ENCODE measurements around the gene FGF2.

The FGF2 gene

DNA sequence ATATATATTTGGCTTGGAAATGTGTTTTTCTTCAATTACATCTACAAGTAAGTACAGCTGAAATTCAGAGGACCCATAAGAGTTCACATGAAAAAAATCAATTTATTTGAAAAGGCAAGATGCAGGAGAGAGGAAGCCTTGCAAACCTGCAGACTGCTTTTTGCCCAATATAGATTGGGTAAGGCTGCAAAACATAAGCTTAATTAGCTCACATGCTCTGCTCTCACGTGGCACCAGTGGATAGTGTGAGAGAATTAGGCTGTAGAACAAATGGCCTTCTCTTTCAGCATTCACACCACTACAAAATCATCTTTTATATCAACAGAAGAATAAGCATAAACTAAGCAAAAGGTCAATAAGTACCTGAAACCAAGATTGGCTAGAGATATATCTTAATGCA is 69.6 kb downstream of the FGF2 start:
- DNase-seq = no peak

DNA sequence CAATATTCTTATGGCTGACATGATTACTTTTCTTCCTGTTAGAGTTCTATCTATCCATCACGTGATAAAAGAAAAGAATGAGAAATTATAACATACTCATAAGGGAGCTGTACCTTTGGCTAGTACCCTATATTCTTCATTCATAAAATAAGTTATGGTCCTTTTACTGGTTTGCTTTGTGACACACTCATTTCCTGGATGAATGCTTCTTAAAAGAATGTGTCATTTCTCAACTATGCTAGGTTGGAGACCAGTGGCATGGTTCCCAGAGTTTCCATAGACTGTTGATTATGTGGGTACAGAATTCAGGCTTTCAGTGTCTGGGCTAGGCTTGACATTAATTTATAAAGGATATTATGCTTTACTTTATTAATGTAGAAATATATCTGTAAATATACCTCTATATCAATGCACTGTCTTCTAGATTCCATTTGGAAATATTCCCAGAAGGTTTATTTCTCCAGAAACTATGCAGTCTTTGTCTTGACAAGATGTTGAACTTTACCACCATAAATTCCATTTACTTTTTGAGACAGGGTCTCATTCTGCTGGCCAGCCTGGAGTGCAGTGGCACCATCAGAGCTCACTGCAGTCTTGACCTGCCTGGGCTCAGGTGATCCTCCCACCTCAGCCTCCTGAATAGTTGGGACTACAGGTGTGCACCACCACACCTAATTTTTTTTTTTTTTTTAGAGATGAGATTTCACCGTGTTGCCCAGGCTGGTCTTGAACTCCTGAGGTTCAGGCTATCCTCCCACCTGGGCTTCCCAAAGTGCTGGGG is 71.9 kb downstream of the FGF2 start:
- DNase-seq = no peak

DNA sequence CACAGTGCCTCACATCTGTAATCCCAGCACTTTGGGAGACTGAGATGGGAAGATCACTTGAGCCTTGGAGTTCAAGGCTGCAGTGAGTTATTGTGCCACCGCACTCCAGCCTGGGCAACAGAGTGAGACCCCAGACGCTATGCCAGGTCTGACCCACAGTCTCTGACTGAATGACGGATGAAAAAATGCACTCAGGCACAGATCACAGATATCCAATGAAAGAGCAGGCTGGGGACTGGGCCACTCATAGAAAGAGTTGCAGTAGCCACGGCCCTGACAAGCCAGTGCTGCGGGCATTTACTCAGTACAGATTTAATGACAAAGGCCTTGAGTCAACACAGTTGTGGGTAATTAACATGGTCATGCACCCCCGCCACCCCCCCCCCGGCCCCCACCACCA is 73.1 kb downstream of the FGF2 start:
- DNase-seq = no peak

DNA sequence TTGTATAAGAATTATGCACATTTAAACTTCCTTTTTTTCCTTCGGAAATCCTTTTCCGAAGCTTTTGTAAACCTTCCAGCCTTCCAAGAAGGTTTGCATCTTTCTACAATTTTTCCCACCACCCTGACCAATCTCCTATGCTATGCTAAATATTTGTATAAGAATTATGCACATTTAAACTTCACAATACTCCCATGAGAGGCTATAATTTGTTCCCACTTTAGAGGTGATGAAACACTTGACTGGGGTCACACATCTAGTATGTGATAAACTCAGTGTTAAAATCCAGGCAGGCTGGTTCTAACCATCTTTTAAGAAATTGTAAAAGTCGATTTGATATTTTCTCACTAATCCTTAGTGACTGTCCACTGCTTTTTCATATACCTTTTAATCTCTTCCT is 73.7 kb downstream of the FGF2 start:
- DNase-seq = no peak

DNA sequence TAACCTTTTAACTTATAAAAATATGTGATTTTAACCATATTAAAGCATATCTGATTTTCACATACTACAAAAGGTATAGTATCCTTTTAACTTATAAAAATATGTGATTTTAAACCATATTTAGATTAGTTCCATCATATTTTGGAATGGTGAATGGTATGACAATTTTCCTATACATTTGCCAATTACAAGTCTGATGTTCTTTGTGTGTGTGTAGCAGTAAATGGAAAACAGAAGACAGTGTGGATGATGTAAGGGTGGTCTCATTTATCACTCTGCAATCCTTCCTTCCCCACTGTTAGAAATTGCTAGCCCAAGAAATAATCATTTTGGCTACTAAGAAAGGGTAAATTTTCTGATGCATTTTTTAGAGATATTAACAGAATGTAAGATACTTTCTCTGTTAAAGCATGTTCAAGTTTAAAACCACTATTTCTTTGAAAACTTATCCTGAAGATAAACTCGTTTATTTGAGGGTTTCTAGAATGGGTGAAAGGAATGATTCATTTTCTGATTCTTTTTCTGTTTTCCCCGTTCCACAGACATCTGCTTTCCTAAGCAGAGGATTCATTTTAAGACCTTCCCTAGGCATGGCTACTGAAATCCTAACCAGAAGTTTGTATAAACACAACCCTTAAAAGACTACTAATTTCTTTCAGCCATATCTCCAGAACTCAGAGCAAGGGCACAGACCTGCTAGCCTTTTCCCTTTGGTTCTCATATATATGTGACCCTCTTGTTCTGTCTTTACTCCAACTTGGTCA is 74.8 kb downstream of the FGF2 start:
- no peak for DNase-seq

DNA sequence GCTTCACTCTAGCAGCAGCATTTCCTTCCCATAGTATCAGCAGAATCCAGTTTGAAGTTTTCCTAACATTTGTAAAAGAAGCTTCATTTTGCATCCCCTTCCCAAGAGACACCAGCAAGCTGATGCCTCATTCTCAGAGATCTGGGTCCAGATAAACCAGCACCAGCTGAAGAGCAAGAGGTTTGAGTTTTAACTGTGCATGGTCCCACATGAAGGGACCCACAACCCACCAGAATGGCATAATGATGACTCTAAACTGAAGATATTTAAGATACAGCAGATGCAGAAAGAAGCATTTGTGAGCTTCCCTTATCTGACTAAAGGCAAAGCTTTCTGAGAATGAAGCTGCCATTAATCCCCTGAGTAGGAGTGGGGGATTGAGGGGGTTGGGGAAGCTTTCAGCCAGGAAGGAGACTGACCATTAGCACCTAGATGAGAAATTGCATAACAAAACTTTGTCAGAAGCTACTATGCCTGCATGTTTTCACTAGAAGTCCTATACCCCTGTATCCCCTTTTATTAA is 77.2 kb downstream of the FGF2 start:
- DNase-seq = no peak

DNA sequence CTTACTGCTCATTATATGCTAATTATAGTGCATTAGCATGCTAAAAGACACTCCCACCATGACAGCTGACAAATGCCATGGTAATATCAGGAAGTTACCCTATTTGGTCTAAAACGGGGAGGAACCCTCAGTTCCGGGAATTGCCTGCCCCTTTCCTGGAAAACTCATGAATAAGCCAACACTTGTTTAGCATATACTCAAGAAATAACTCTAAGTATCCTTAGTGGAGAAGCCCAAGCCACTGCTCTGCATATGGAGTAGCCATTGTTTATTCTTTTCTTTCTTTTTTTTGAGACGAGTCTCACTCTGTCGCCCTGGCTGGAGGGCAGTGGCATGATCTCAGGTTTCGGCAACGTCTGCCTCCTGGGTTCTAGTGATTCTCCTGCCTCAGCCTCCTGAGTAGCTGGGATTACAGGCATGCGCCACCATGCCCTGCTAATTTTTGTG is 80.3 kb downstream of the FGF2 start:
- no peak for DNase-seq

DNA sequence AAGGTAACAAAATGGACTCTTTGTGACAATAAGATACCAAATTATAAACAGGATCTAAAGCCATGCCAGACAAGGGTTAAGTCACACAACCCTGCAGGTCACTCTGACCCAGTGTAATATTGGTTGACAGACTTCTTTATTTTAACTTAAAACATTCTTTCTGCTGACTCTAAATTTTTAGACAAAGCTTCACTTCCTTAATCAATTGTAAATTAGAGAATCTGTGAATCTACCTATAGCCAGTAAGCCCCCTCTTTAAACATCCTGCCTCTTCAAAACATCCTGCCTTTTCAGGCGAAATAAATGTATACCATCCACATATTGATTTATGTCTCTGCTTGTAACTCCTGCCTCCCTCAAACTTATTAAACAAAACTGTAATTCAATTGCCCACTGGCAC is 81.6 kb downstream of the FGF2 start:
- no peak for DNase-seq

DNA sequence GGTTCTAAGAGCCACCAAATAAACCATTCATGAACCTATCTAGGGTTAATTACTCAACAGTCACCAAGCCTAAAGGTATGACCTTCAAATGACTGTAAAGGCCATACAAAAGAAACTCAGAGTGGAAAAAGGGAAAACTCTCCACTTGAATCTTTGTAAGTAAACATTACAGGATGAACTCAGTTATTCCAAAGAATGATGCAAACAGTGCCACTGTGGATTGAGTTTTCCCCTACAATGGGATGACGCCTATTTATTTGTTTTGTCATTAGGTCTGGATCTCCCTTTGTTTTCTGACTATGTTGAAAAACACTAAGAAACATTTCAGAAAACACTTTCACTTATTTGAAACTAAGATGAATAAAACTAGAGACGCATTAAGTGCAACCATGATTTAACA is 83.1 kb downstream of the FGF2 start:
- DNase-seq = no peak

DNA sequence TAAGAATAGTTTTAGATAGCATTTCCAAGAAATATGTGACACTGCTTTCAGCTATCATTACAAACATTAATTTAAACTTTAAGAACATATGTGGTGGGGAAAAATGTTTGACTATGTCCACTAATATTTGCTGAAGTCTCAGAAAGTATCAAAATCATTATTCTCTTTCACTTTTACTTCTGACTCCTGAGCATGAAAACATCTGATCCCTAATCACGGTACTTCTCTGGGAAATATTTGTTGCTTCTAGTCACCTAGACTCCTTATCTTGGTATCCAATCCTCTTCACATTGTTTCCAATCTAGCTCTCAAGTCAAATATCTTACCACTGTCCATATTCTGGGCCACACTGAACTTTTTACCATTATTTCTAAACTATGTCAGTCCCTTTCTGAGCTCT is 85.0 kb downstream of the FGF2 start:
- no peak for DNase-seq

DNA sequence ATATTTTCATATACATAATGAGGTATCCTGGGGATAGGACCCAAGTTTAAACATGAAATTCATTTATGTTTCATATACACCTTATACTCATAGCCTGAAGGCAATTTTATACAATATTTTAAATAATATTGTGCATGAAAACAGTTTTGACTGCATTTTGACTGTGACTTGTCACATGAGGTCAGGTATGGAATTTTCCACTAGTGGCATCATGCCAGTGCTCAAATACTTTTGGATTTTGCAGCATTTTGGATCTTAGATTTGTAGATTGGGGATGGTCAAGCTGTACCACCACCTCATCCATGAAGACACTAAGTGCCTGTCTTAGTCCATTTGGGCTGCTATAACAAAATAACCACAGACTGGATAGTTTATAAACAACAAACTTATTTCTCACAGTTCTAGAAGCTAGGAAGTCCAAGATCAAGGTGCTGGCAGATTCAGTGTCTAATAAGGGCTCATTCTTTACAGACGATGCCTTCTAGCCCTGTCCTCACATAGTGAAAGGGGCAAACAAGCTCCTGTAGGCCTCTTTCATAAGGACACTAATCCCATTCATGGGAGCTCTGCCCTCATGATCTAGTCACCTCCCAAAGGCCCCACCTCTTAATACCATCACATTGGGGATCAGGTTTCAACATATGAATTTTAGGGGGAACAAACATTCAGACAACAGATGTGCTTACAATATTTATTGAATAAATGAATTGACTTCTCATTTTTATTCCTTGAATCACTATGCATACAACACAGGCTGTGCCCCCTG is 86.4 kb downstream of the FGF2 start:
- DNase-seq = no peak

DNA sequence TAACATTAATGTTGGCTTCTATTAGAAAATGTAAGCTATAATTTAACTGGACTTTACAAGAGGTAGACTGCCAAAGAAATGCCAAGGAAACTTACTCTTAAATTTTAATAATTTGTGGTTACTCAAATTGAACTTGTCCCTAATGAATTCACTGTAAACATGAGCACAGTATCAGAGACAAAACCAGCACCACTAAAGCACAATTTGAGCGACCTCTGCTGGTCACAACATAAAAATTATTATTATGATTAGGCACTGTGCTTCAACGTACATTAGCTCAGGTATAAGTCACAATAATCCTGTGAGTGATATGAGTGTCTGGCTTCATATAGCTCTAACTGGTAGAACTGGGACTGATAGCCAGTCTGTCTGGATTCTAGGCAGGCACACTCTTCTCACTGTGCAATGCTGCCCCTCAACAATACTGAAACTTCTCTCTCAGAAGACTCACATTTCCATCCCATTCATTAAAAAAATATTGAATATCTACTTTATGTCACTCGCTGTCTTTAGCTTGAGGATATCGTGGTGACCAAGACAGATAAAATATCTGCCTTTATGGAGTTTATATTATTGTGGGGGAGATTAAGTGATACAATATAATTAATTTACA is 87.8 kb downstream of the FGF2 start:
- no peak for DNase-seq

DNA sequence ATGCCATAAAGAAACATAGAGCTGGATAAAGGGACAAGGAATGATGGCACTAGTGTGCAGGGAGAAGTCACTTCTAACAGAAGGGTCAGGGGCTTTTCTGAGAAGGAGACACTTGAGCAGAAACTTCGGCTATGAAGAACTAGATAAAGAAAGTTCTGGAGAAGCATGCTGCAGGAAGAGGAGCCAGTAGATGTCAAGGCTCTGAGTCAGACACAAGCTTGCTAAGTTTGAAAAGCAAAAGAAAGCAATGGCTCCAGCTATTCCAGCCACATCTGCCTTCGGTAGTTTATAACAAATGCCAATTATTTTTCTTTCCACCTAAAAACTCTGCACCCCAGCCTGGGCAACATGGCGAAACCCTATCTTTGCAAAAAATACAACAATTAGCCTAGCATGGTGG is 88.3 kb downstream of the FGF2 start:
- DNase-seq = no peak

DNA sequence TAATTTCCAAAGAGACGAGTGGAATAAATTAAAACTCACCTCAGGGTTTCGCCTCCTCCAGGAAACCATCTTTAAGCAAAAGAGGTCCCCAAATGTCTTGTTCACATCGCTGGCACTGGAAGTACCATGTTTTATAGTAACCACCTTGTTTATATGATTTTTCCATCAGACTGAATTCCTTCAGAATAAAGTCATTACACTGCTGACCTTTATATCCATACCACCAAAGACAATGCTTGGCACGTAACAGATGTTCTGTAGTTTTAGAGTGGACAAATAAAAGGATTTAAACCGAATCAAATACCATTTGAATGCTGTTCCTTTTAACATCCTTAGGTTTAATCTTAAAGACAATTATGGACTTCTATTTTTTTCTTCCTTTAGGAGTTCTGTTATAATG is 91.1 kb downstream of the FGF2 start:
- no peak for DNase-seq

DNA sequence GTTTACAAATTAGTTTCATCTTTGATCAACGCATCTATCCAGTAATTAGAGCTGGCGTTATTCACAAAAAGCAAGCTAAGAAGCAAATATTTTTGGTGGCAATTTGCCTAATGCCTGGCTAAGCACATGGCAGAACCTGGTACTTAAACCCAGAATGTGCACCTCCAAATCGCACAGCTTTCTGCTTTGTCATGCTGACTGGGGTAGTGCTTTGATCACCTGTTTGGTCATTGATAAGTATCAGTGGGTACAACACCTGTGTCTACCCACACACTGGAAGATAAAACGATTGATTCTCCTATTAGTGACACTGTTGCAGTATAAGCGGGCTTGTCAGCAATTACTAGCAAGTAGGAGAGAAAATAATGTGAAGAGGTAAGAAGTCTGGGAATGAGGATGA is 93.8 kb downstream of the FGF2 start:
- DNase-seq = no peak

DNA sequence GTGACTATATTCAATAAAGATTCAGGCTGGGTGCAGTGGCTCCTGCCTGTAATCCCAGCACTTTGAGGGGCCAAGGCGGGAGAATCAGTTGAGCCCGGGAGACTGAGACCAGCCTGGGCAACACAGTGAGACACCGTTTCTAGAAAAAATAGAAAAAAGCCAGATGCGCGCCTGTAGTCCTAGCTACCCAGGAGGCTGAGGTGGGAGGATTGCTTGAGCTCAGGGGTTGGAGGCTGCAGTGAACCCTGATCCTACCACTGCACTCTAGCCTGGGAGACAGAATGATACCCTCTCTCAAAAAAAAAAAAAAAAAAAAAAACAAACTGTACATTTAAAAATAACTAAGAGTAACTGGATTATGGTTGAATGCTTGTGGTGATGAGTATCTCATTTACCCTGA is 94.7 kb downstream of the FGF2 start:
- no peak for DNase-seq

DNA sequence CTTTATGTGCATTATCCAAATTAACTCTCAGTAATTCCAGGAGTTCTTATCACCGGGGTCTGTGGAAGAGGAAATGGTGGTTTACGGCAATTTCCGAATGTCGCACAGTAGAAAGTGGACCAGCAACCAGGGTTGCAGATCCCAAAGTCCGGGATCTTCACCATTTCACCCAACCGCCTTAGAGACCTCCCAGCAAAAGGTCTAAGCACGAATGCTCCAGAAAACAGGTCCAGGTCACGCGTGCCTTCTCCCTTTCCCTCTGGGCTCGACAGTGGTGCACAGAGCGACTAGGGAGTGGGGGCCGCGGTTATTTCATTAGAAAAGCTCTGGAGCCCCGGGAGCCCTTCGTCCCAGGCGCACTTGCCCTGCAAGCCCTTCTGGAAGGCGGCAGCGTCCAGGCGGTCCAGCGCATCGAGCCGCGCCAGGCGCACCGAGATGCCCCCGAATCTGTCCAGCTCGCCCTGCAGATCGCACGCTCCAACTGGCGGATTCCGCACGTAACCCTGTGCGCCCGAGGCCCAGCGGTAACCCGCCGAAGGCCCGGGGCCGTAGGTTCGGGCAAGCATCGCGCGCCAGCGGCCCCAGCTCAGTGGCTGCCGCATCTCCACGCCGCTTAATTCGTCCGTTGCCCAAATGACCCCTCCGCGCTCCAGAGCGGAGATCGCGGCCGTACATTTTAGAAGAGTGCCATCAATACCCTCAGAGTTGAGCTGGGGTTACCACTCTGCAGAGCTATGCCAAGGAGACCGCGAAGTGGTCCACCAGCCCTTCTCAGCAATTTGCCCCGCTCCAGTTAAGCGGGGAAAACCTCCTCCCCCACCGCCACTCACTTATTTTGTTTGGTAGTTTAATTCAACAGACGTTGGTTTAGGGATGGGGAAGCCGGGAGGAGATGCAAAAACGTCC is 95.6 kb downstream of the FGF2 start, which contains the start of gene NUDT6:
TSS of gene NUDT6 (minus strand) at position 627 of the 906 bp plus-strand sequence. CDS start at position 602, 25 bp downstream.
- no peak for DNase-seq

DNA sequence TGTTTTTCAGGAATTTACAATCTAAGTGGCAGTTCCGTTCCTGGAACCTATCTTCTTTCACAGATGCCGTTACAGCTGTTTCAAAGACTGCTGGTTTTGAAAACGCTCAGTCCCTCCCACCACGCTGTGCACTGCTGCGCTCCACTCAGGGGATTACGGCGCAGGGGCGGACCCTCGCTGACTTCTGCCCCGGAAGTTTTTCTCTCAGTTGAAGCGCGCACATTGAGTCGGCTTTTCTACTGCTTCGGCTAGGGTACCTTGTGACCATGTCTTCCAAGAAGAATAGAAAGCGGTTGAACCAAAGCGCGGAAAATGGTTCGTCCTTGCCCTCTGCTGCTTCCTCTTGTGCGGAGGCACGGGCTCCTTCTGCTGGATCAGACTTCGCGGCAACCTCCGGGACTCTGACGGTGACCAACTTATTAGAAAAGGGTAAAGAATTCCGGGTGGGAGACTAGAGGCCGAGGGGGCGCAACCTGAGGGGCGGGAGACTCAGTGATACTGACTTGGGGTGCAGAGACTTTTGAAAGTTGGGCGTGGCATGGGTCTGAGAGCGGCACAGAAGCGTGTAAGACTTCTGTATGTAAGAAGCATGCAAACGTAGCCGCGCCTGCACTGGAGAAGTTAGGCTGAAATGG is 96.4 kb downstream of the FGF2 start:
- peak; percentile 67 for DNase-seq

DNA sequence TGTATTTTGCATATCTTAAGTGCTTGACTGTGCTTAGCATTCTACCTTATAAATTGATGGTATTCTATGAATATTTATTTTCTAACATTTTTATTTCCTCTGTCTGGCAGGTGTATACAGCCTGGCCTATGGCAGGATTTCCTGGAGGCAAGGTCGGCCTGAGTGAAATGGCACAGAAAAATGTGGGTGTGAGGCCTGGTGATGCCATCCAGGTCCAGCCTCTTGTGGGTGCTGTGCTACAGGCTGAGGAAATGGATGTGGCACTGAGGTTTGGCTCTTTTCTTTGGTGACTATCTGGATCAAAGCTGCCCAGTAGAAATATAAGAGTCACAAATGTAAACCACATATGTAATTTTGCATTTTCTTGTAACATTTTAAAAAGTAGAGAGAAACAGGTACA is 102.3 kb downstream of the FGF2 start:
- no peak for DNase-seq

DNA sequence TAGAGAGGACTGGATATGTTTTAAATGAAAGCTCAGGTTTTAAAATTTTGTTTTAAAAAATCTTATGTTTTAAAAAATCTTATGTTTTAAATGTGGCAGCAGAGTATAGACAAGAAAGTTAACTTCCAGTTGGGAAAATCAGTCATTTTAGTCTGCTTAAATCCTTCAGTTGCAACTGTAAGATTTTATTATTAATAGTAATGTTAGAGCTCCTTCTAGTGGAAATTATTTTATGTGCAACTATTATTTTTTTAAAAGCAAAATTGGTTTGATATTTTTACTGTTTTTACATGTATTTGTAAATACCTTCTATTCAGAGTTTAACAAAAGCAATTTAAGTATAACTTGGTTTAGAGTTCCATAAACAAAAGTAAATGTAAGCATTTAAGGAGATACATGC is 104.2 kb downstream of the FGF2 start:
- DNase-seq = no peak

DNA sequence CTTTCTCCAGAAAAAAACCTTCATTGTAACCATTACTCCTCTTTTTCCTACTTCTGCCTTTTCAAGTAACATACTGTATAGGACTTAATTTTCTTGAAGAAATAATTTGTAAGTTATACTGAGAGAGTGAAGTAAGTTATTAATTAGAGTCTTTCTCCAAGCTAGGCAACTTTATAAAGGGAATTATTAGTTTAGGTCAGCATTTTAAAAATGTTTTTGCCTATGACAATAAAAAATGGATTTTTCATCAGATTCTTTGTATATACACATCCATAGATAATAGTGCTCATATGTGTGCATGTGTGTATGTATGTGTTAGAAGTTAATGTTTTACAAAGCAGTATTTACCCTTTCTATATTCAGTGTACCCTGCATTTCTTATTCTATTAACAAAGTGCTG is 106.1 kb downstream of the FGF2 start:
- no peak for DNase-seq
